Ovary (tissue), 9 donors: ENCODE data around the gene SLC9A8. TPM values are rescaled to one million over a fixed set of nuclear protein-coding genes. Genes with fewer than 3 reads are reported as not detected.
A peak's percentile ranks its signal among the peaks of the same experiment; 100 is the strongest.

ENCODE experiments used
- DNase-seq, 5 donors: peaks; one replicate each; pipeline ENCODE4 v3.0.0-alpha.2; 2019 to 2020
- H3K27ac ChIP-seq, 2 donors: fragments of 200-600 bp; one replicate each; pipeline versions ENCODE4 v1.5.1 to v1.8.0; 2019 to 2022
- H3K27me3 ChIP-seq: fragments of 200-600 bp; one replicate; pipeline ENCODE4 v1.8.0; 2022
- H3K36me3 ChIP-seq: fragments of 200-600 bp; sonication (generic); one replicate; pipeline ENCODE4 v1.5.1; 2019
- H3K4me1 ChIP-seq: one replicate; pipeline ENCODE4 v1.8.1; 2013; ENCODE audit warnings: mild to moderate bottlenecking, moderate library complexity; ENCODE audit not compliant: insufficient read depth
- H3K4me3 ChIP-seq: fragments of 200-600 bp; sonication (generic); one replicate; pipeline ENCODE4 v1.5.1; 2017
- H3K9me3 ChIP-seq, 2 donors: fragments of 200-600 bp in 1 of 2; sonication (generic) in 1 of 2; one replicate each; pipeline versions ENCODE4 v1.5.1 to v1.8.1; 2013 to 2019; ENCODE audit warnings: mild to moderate bottlenecking in 1 of 2, moderate library complexity in 1 of 2
- CTCF ChIP-seq, 3 donors: fragments of 450-650 bp in 2 of 3; fragments of 200-600 bp in 1 of 3; IDR thresholded peaks; one replicate each; pipeline versions ENCODE4 v1.5.1 to v1.8.0; 2016 to 2022; ENCODE audit warnings: antibody characterized with exemption in 3 of 3, mild to moderate bottlenecking in 1 of 3
- EP300 ChIP-seq: sonication (generic); formaldehyde crosslinking; IDR thresholded peaks from one replicate; pipeline ENCODE4 v1.6.1; 2017; ENCODE audit warnings: antibody characterized with exemption
- POLR2A ChIP-seq: fragments of 450-650 bp; IDR thresholded peaks from one replicate; pipeline ENCODE4 v1.6.1; 2017; ENCODE audit warnings: antibody characterized with exemption, mild to moderate bottlenecking, moderate library complexity
- WGBS, 3 donors: extraction: QIAGEN DNeasy Blood & Tissue Kit in 1 of 3; methylation state at CpG; one replicate each; pipeline versions ENCODE4 v1.1.5 to v1.1.7; 2013 to 2017; 5-methylcytosine and 5-hydroxymethylcytosine counted together
- intact Hi-C, 4 donors: fragments of 100-400 bp; cut with DNase I; formaldehyde crosslinking; loops; one replicate each; pipeline versions ENCODE4 v1.11.0 to v1.15.1; 2022 to 2023
- polyA plus RNA-seq, 2 donors: library from polyadenylated mRNA; stranded (reverse); fragments of 200-250 nt in 1 of 2; fragments of 350-450 nt in 1 of 2; fragmentation: Illumina TruSeq in 1 of 2; extraction: RNeasy Lipid Tissue Mini Kit (QIAGEN cat#74804) in 1 of 2; gene quantifications; one replicate each; pipeline ENCODE4 v1.2.3, GENCODE V29; 2013 to 2014
- total RNA-seq, 7 donors: library from RNA; depleted of rRNA in 2 of 7; stranded (reverse); fragments of >200 nt in 2 of 7; fragmentation: NEBNext Ultra II Directional in 3 of 7; extraction: Animal tissue kit (Norgen Biotek cat#: 25700) in 3 of 7; gene quantifications; one replicate each; pipeline versions ENCODE4 v1.1.0 to v1.2.4, GENCODE V29; 2016 to 2023
- donor health status: DM: no; HTN: no; CAD: no; lungs with moderate emphysema.
- donor health status: DM: no; HTN: no; CAD: no.
- donor health status: Bipolar disorder and iron deficiency.
- donor health status: DM: yes; HTN: yes; CAD: no.
- donor health status: DM: no; HTN: no; CAD: no.
- donor health status: DM: yes; HTN: yes; CAD: no.

SLC9A8 gene
- total and polyA plus RNA-seq, 9 donors, result 3.9 to 11.4 (median 7.7) TPM

GRCh38 chr20:49909499-49910339 is 97.1 kb downstream of the SLC9A8 start:
- WGBS, 3 donors, result 67 to 69% (median 69%) methylated on average over 28 of the region's 28 CpGs
- H3K27ac ChIP-seq, result no peak overlapping the region
- no peaks in the 10 kb centered on the region for H3K36me3 ChIP-seq
- H3K9me3 ChIP-seq, result no peaks in the 10 kb centered on the region
- no peak overlapping the region for H3K4me3 ChIP-seq
- no peaks in the 10 kb centered on the region for H3K27me3 ChIP-seq
- TF ChIP-seq CTCF (IDR thresholded peaks at IDR 0.05) (no peak), POLR2A (no peak), EP300 (no peak)
- H3K4me1 ChIP-seq, result peaks cover 7% of the 10 kb centered on the region
- intact Hi-C loops, result no loop called here
- DNase-seq, result no peak

GRCh38 chr20:49910340-49910706 is 97.7 kb downstream of the SLC9A8 start:
- Histone ChIP-seq H3K4me3 (no peak overlapping the region), H3K36me3 (no peaks in the 10 kb centered on the region), H3K4me1 (peaks cover 7% of the 10 kb centered on the region), H3K27ac (no peak overlapping the region), H3K27me3 (no peaks in the 10 kb centered on the region), H3K9me3 (no peaks in the 10 kb centered on the region)
- DNase-seq, result no peak
- no peak for TF ChIP-seq EP300
- WGBS, 3 donors, result 57 to 73% (median 67%) methylated on average over 4 of the region's 4 CpGs
- intact Hi-C loops, result no loop called here

- TF ChIP-seq EP300 (no peak), POLR2A (no peak), CTCF (IDR thresholded peaks at IDR 0.05) (no peak)
These were observed 100.9 kb downstream of the SLC9A8 start for GRCh38 chr20:49913399-49914047.

GRCh38 chr20:49914310-49915117 is 101.9 kb downstream of the SLC9A8 start:
- DNase-seq, result no peak
- Histone ChIP-seq H3K27me3 (no peaks in the 10 kb centered on the region), H3K27ac (no peak overlapping the region), H3K4me3 (peak overlapping the region; percentile 100), H3K36me3 (no peaks in the 10 kb centered on the region), H3K4me1 (peaks cover 7% of the 10 kb centered on the region), H3K9me3 (no peaks in the 10 kb centered on the region)
- WGBS, 3 donors, result 3 to 4% (median 4%) methylated on average over 19 of the region's 19 CpGs
- intact Hi-C loops, result no loop called here
- no peak for TF ChIP-seq EP300
- no peak for TF ChIP-seq CTCF (IDR thresholded peaks at IDR 0.05)
- no peak for TF ChIP-seq POLR2A

More at GRCh38 chr20:49913399-49914047, 100.9 kb downstream of the SLC9A8 start:
- Histone ChIP-seq H3K4me3 (no peak overlapping the region), H3K27ac (no peak overlapping the region), H3K4me1 (peaks cover 7% of the 10 kb centered on the region), H3K9me3 (no peaks in the 10 kb centered on the region), H3K36me3 (no peaks in the 10 kb centered on the region), H3K27me3 (no peaks in the 10 kb centered on the region)
- no peak for DNase-seq
- WGBS, 3 donors, result 56 to 71% (median 67%) methylated on average over 16 of the region's 16 CpGs
- intact Hi-C loops, result no loop called here
